Uterus (tissue), 4 donors: ENCODE measurements around the gene TMEM258. TPM values are rescaled to one million over a fixed set of nuclear protein-coding genes. Genes with fewer than 3 reads are reported as not detected.

Experiments
- DNase-seq, 2 donors: peaks; one replicate each; pipeline ENCODE4 v3.0.0-alpha.2; 2019 to 2020
- H3K27ac ChIP-seq, 2 donors: fragments of 200-600 bp; sonication (generic); 1 replicate in 1 of 2; 2 replicates in 1 of 2; pipeline ENCODE4 v1.5.1; 2016 to 2018
- H3K27me3 ChIP-seq, 2 donors: fragments of 200-600 bp; sonication (generic); one replicate each; pipeline ENCODE4 v1.5.1; 2018 to 2019; ENCODE audit warnings: control low read depth in 1 of 2
- H3K36me3 ChIP-seq, 2 donors: fragments of 200-600 bp; sonication (generic); one replicate each; pipeline ENCODE4 v1.5.1; 2019; ENCODE audit warnings: control low read depth in 1 of 2
- H3K4me1 ChIP-seq, 2 donors: fragments of 200-600 bp; sonication (generic); one replicate each; pipeline ENCODE4 v1.5.1; 2018 to 2019; ENCODE audit warnings: control low read depth in 1 of 2
- H3K4me3 ChIP-seq, 2 donors: fragments of 200-600 bp; sonication (generic); 1 replicate in 1 of 2; 2 replicates in 1 of 2; pipeline ENCODE4 v1.5.1; 2018 to 2019; ENCODE audit warnings: mild to moderate bottlenecking in 1 of 2
- H3K9me3 ChIP-seq, 2 donors: fragments of 200-600 bp; sonication (generic); one replicate each; pipeline ENCODE4 v1.5.1; 2019; ENCODE audit warnings: control low read depth in 1 of 2
- POLR2A ChIP-seq, 2 donors: fragments of 450-650 bp; IDR thresholded peaks; one replicate each; pipeline ENCODE4 v1.6.1; 2016; ENCODE audit warnings: antibody characterized with exemption in 2 of 2, mild to moderate bottlenecking in 1 of 2, moderate library complexity in 1 of 2
- intact Hi-C: fragments of 100-400 bp; cut with DNase I; formaldehyde crosslinking; loops from one replicate; pipeline ENCODE4 v1.15.1; 2023; ENCODE audit warnings: low total_unique reads
- total RNA-seq, 4 donors: library from RNA; depleted of rRNA in 3 of 4; stranded (reverse); fragments of >200 nt in 3 of 4; gene quantifications; one replicate each; pipeline versions ENCODE4 v1.1.0 to v1.2.4, GENCODE V29; 2014 to 2023
- TF ChIP-seq, protein P1 (sequence below), 4 experiments: fragments of 200-600 bp in 2 of 4; fragments of 450-650 bp in 2 of 4; sonication (generic) in 2 of 4; IDR thresholded peaks; one replicate each; pipeline ENCODE4 v1.5.1; 2016 to 2019; ENCODE audit warnings: antibody characterized with exemption in 4 of 4, mild to moderate bottlenecking in 2 of 4, moderate library complexity in 1 of 4
- donor health status: DM: yes; HTN: yes; CAD: no.

The TMEM258 gene
- total RNA-seq, 4 donors from 2014 or later: 14.6 to 96.9 (median 38.7) TPM

- H3K36me3 ChIP-seq: no peaks in the 10 kb centered on the region
- peaks cover 11 to 22% of the 10 kb centered on the region in 2 donors for H3K4me1 ChIP-seq
- peak overlapping the region in 1 of 2 donors; percentile 67 for H3K4me3 ChIP-seq
- no peaks in the 10 kb centered on the region for H3K27me3 ChIP-seq
- H3K9me3 ChIP-seq: no peaks in the 10 kb centered on the region
- intact Hi-C loops: no loop called here
- peak overlapping the region; percentile 83 to 87 for H3K27ac ChIP-seq
- TF ChIP-seq POLR2A (IDR thresholded peaks at IDR 0.05): no peak
- TF ChIP-seq, protein P1, sequence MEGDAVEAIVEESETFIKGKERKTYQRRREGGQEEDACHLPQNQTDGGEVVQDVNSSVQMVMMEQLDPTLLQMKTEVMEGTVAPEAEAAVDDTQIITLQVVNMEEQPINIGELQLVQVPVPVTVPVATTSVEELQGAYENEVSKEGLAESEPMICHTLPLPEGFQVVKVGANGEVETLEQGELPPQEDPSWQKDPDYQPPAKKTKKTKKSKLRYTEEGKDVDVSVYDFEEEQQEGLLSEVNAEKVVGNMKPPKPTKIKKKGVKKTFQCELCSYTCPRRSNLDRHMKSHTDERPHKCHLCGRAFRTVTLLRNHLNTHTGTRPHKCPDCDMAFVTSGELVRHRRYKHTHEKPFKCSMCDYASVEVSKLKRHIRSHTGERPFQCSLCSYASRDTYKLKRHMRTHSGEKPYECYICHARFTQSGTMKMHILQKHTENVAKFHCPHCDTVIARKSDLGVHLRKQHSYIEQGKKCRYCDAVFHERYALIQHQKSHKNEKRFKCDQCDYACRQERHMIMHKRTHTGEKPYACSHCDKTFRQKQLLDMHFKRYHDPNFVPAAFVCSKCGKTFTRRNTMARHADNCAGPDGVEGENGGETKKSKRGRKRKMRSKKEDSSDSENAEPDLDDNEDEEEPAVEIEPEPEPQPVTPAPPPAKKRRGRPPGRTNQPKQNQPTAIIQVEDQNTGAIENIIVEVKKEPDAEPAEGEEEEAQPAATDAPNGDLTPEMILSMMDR (IDR thresholded peaks at IDR 0.05): no peak
- no peak for DNase-seq
Measured at GRCh38 chr11:61829806-61830205, 37.4 kb upstream of the TMEM258 start.

GRCh38 chr11:61828629-61829407 is 36.4 kb upstream of the TMEM258 start:
- Histone ChIP-seq H3K4me3 (peak overlapping the region; percentile 52 to 67), H3K4me1 (peaks cover 11 to 16% of the 10 kb centered on the region in 2 donors), H3K27me3 (no peaks in the 10 kb centered on the region), H3K27ac (peak overlapping the region; percentile 83 to 87), H3K36me3 (no peaks in the 10 kb centered on the region), H3K9me3 (no peaks in the 10 kb centered on the region)
- DNase-seq: peak; percentile 57 to 64
- TF ChIP-seq POLR2A (IDR thresholded peaks at IDR 0.05): no peak
- TF ChIP-seq, protein P1 (IDR thresholded peaks at IDR 0.05): peak; percentile 30 to 63 (median 37)
- intact Hi-C loops: no loop called here

GRCh38 chr11:61828379-61828628 is 35.9 kb upstream of the TMEM258 start:
- H3K27ac ChIP-seq: peak overlapping the region; percentile 83 to 87
- no peaks in the 10 kb centered on the region for H3K9me3 ChIP-seq
- intact Hi-C loops: no loop called here
- no peak for DNase-seq
- no peaks in the 10 kb centered on the region for H3K36me3 ChIP-seq
- peaks cover 11 to 16% of the 10 kb centered on the region in 2 donors for H3K4me1 ChIP-seq
- no peaks in the 10 kb centered on the region for H3K27me3 ChIP-seq
- peak overlapping the region; percentile 52 to 67 for H3K4me3 ChIP-seq
- TF ChIP-seq POLR2A (IDR thresholded peaks at IDR 0.05): no peak
- TF ChIP-seq, protein P1 (IDR thresholded peaks at IDR 0.05): no peak

- peaks cover 11 to 16% of the 10 kb centered on the region in 2 donors for H3K4me1 ChIP-seq
- peak within 1 kb of the TSS; percentile 52 to 67 for H3K4me3 ChIP-seq
- TF ChIP-seq POLR2A (IDR thresholded peaks at IDR 0.05): peak; percentile 43 to 54
- TF ChIP-seq, protein P1 (IDR thresholded peaks at IDR 0.05): peak in 2 of 4 experiments; percentile 21
- H3K9me3 ChIP-seq: no peaks in the 10 kb centered on the region
- DNase-seq: peak; percentile 90 to 95
- H3K27ac ChIP-seq: peak within 1 kb of the TSS; percentile 83 to 87
- H3K27me3 ChIP-seq: no peaks in the 10 kb centered on the region
- no peaks in the 10 kb centered on the region for H3K36me3 ChIP-seq
- intact Hi-C loops: no loop called here
Measured at GRCh38 chr11:61827571-61828378, 35.4 kb upstream of the TMEM258 start, which contains the start of gene FADS2. Gene FADS2 (plus strand): TSS chr11:61828300. CDS start chr11:61828391, 91 bp downstream.
